Upper lobe of right lung (tissue), 1 donor: ENCODE results near the gene CPNE7. TPM values are rescaled to one million over a fixed set of nuclear protein-coding genes. Genes with fewer than 3 reads are reported as not detected.

Experiments
- ATAC-seq: fragments of 200-7000 bp; cut with Tn5 transposase; one replicate; pipeline ENCODE4 v1.9.1; 2020; ENCODE audit warnings: mild to moderate bottlenecking, moderate library complexity
- DNase-seq: peaks from one replicate; pipeline ENCODE4 v3.0.0-alpha.2; 2020
- H3K27ac ChIP-seq: fragments of 200-600 bp; one replicate; pipeline ENCODE4 v1.8.0; 2022
- H3K27me3 ChIP-seq: fragments of 200-600 bp; one replicate; pipeline ENCODE4 v1.8.0; 2022; ENCODE audit warnings: mild to moderate bottlenecking
- H3K36me3 ChIP-seq: fragments of 200-600 bp; one replicate; pipeline ENCODE4 v1.8.0; 2022
- H3K4me1 ChIP-seq: fragments of 200-600 bp; one replicate; pipeline ENCODE4 v1.8.0; 2022
- H3K4me3 ChIP-seq: fragments of 200-600 bp; one replicate; pipeline ENCODE4 v1.8.0; 2022; ENCODE audit warnings: mild to moderate bottlenecking
- H3K9me3 ChIP-seq: fragments of 200-600 bp; one replicate; pipeline ENCODE4 v1.8.0; 2022
- intact Hi-C: fragments of 100-400 bp; cut with DNase I; formaldehyde crosslinking; loops from one replicate; pipeline ENCODE4 v1.11.0; 2022
- total RNA-seq: library from RNA; stranded (reverse); fragmentation: NEBNext Ultra II Directional; extraction: Animal tissue kit (Norgen Biotek cat#: 25700); gene quantifications from one replicate; pipeline ENCODE4 v1.2.1, GENCODE V29; 2021
- TF ChIP-seq, protein P1 (sequence below): fragments of 200-600 bp; IDR thresholded peaks from one replicate; pipeline ENCODE4 v1.8.0; 2022; ENCODE audit warnings: antibody characterized with exemption
- donor health status: DM: no; HTN: yes; CAD: no; lungs with severe emphysema.

CPNE7 gene
- total RNA-seq, 1 donor from 2014 or later = 4.8 TPM

DNA sequence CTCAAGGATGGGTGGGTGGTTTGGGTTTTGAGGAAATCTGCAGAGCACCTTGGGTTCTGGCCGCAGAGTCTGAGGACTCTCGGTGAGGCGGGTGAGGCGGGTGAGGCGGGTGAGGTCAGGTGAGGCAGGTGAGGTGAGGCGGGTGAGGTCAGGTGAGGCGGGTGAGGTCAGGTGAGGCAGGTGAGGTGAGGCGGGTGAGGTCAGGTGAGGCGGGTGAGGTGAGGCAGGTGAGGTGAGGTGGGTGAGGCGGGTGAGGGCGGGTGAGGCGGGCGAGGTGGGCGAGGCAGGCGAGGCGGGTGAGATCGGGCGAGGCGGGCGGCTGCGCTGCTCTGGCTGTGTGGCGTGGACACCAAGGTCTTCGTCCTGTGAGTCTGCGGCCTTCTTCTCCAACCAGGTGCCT is 39.2 kb upstream of the CPNE7 start:
- intact Hi-C loops = no loop called here
- no peaks in the 10 kb centered on the region for H3K9me3 ChIP-seq
- H3K36me3 ChIP-seq = peaks cover 65% of the 10 kb centered on the region
- no peaks in the 10 kb centered on the region for H3K27me3 ChIP-seq
- peaks cover 13% of the 10 kb centered on the region for H3K4me1 ChIP-seq
- H3K27ac ChIP-seq = no peak overlapping the region
- ATAC-seq = no peak
- DNase-seq = no peak
- TF ChIP-seq, protein P1, sequence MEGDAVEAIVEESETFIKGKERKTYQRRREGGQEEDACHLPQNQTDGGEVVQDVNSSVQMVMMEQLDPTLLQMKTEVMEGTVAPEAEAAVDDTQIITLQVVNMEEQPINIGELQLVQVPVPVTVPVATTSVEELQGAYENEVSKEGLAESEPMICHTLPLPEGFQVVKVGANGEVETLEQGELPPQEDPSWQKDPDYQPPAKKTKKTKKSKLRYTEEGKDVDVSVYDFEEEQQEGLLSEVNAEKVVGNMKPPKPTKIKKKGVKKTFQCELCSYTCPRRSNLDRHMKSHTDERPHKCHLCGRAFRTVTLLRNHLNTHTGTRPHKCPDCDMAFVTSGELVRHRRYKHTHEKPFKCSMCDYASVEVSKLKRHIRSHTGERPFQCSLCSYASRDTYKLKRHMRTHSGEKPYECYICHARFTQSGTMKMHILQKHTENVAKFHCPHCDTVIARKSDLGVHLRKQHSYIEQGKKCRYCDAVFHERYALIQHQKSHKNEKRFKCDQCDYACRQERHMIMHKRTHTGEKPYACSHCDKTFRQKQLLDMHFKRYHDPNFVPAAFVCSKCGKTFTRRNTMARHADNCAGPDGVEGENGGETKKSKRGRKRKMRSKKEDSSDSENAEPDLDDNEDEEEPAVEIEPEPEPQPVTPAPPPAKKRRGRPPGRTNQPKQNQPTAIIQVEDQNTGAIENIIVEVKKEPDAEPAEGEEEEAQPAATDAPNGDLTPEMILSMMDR = no peak
- H3K4me3 ChIP-seq = no peak overlapping the region

DNA sequence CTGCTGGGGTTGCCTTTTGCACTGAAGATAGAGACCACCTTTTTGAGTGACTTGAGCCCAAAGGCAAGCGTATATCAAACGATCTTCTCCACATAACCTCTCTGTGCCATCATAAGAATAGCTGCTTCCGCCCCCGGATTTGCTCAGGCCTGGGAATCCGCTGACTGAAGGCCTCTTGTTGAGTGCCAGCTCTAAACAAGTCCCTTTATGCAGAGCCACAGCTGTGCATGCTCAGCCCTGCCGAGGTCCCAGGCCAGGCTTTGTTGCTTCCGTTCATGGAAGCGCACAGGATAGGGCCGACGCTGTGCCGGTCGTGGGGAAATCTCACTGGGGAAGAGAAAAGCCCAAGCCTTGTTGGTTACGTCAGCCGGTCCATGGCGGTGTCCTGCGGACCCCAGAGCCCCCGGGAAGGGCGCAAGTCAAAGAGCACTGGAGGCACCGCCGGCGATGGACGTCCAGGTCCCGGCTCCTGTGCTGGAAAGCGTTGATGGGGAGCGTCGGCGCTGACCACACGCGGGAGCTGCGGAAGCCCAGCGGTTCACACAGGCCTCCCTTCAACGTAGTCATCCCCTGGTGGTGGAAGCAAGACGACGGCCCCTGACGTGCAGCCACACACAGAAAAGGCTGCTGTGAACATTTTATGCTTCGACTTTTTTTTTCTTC is 38.5 kb upstream of the CPNE7 start:
- DNase-seq = no peak
- no peak for ATAC-seq
- intact Hi-C loops = no loop called here
- peaks cover 13% of the 10 kb centered on the region for H3K4me1 ChIP-seq
- H3K9me3 ChIP-seq = no peaks in the 10 kb centered on the region
- peaks cover 63% of the 10 kb centered on the region for H3K36me3 ChIP-seq
- no peak overlapping the region for H3K27ac ChIP-seq
- TF ChIP-seq, protein P1 = no peak
- no peaks in the 10 kb centered on the region for H3K27me3 ChIP-seq
- no peak overlapping the region for H3K4me3 ChIP-seq

- intact Hi-C loops = no loop called here
- DNase-seq (no peak), ATAC-seq (no peak)
- no peaks in the 10 kb centered on the region for H3K9me3 ChIP-seq
- H3K4me3 ChIP-seq = no peak overlapping the region
- TF ChIP-seq, protein P1 = no peak
- peaks cover 13% of the 10 kb centered on the region for H3K4me1 ChIP-seq
- H3K27me3 ChIP-seq = no peaks in the 10 kb centered on the region
- H3K27ac ChIP-seq = no peak overlapping the region
- H3K36me3 ChIP-seq = peaks cover 63% of the 10 kb centered on the region
These were observed 38.0 kb upstream of the CPNE7 start for GRCh38 chr16:89537549-89537925.

DNA sequence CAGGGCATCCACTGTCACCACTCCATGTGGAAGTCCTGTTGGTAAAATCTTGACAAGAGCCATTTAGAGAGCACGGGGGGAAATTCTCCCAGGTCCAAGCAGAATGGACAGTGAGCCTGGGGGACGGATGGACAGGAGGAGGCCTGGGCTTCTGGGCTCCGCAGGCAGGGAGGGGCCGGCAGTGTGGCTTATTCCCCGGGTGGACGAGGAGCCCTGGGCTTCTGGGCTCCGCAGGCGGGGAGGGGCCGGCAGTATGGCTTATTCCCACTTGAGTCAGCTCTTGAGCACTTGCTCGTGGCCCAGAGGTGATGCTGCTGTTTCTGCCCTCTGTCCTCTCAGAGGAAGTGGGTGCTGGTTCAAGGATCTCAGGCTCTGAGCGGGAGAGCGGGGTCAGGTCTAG is 37.3 kb upstream of the CPNE7 start:
- intact Hi-C loops = no loop called here
- no peak for DNase-seq
- TF ChIP-seq, protein P1 = no peak
- H3K9me3 ChIP-seq = no peaks in the 10 kb centered on the region
- H3K4me1 ChIP-seq = peaks cover 10% of the 10 kb centered on the region
- H3K4me3 ChIP-seq = no peak overlapping the region
- no peak for ATAC-seq
- H3K27ac ChIP-seq = no peak overlapping the region
- H3K27me3 ChIP-seq = no peaks in the 10 kb centered on the region
- peaks cover 56% of the 10 kb centered on the region for H3K36me3 ChIP-seq

DNA sequence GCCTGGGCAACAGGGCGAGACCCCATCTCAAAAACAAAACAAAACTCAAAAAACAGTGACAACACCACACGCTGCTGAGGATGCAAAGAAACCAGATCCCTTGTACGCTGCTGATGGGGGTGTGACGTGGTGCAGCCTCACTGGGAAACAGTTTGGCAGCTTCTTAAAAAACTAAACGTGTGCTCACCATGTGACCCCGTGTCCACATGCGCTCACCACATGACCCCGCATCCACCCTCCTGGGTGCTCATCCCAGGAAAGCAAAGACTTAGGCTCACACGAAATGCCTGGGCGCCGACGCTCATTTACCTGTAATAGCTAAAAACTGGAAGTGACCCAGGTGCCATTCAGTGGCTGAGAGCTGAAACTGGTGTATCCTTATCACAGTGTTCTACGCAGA is 35.0 kb upstream of the CPNE7 start:
- Histone ChIP-seq H3K27ac (no peak overlapping the region), H3K36me3 (peaks cover 42% of the 10 kb centered on the region), H3K4me3 (no peak overlapping the region), H3K4me1 (no peaks in the 10 kb centered on the region), H3K27me3 (no peaks in the 10 kb centered on the region), H3K9me3 (no peaks in the 10 kb centered on the region)
- no peak for ATAC-seq
- no peak for DNase-seq
- intact Hi-C loops = no loop called here
- TF ChIP-seq, protein P1 = no peak

GRCh38 chr16:89541792-89542191 is 33.8 kb upstream of the CPNE7 start:
- H3K36me3 ChIP-seq = peaks cover 46% of the 10 kb centered on the region
- H3K27ac ChIP-seq = no peak overlapping the region

More at GRCh38 chr16:89541792-89542191, 33.8 kb upstream of the CPNE7 start:
- ATAC-seq (no peak), DNase-seq (no peak)
- TF ChIP-seq, protein P1 = no peak
- Histone ChIP-seq H3K4me1 (no peaks in the 10 kb centered on the region), H3K27me3 (no peaks in the 10 kb centered on the region), H3K4me3 (no peak overlapping the region), H3K9me3 (no peaks in the 10 kb centered on the region)
- intact Hi-C loops = no loop called here
